HG03571 (cell line): ENCODE results near the gene KANSL1.
"Not testable (repeated sequence)": the region's sequence is repeated elsewhere in the genome, so short reads cannot be mapped to it uniquely, and the experiment has no call there.

Experiments
- ATAC-seq: cut with Tn5 transposase; IDR thresholded peaks from one replicate; pipeline ENCODE4 v1.9.1; 2021; ENCODE audit not compliant: unreplicated experiment

Gene KANSL1

DNA sequence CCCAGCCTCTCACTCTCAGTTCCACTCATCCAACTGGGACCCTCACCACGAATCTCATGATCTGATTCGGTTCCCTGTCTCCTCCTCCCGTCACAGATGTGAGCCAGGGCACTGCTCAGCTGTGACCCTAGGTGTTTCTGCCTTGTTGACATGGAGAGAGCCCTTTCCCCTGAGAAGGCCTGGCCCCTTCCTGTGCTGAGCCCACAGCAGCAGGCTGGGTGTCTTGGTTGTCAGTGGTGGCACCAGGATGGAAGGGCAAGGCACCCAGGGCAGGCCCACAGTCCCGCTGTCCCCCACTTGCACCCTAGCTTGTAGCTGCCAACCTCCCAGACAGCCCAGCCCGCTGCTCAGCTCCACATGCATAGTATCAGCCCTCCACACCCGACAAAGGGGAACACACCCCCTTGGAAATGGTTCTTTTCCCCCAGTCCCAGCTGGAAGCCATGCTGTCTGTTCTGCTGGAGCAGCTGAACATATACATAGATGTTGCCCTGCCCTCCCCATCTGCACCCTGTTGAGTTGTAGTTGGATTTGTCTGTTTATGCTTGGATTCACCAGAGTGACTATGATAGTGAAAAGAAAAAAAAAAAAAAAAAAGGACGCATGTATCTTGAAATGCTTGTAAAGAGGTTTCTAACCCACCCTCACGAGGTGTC lies 167.6 kb downstream of the KANSL1 start:
- no peak for ATAC-seq

DNA sequence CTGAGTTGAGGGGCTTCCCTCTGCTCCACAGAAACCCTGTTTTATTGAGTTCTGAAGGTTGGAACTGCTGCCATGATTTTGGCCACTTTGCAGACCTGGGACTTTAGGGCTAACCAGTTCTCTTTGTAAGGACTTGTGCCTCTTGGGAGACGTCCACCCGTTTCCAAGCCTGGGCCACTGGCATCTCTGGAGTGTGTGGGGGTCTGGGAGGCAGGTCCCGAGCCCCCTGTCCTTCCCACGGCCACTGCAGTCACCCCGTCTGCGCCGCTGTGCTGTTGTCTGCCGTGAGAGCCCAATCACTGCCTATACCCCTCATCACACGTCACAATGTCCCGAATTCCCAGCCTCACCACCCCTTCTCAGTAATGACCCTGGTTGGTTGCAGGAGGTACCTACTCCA lies 168.2 kb downstream of the KANSL1 start:
- no peak for ATAC-seq

DNA sequence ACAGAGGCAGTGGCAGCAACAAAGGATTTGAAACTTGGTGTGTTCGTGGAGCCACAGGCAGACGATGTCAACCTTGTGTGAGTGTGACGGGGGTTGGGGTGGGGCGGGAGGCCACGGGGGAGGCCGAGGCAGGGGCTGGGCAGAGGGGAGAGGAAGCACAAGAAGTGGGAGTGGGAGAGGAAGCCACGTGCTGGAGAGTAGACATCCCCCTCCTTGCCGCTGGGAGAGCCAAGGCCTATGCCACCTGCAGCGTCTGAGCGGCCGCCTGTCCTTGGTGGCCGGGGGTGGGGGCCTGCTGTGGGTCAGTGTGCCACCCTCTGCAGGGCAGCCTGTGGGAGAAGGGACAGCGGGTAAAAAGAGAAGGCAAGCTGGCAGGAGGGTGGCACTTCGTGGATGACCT lies 168.6 kb downstream of the KANSL1 start:
- ATAC-seq, result no peak

DNA sequence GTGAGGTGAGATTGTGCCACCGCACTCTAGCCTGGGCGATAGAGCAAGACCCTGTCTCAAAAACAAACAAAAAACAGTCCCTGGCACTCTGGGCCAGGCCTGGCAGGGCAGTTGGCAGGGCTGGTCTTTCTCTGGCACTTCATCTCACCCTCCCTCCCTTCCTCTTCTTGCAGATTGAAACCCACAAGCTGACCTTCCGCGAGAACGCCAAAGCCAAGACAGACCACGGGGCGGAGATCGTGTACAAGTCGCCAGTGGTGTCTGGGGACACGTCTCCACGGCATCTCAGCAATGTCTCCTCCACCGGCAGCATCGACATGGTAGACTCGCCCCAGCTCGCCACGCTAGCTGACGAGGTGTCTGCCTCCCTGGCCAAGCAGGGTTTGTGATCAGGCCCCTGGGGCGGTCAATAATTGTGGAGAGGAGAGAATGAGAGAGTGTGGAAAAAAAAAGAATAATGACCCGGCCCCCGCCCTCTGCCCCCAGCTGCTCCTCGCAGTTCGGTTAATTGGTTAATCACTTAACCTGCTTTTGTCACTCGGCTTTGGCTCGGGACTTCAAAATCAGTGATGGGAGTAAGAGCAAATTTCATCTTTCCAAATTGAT lies 169.3 kb downstream of the KANSL1 start:
- no peak for ATAC-seq

DNA sequence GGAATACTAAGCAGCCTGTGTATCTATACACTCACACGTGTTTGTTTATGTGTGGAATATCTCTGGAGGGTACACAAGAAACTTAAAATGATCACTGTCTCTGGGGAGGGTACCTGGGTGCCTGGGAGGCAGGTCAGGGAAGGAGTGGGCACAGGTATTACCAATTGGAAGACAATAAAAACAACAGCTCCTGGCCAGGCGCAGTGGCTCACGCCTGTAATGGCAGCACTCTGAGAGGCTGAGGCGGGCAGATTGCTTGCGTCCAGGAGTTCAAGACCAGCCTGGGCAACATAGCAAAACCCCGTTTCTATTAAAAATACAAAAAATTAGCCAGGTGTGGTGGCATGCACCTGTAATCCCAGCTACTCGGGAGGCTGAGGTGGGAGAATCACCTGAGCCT lies 169.9 kb downstream of the KANSL1 start:
- not testable (repeated sequence) for ATAC-seq

DNA sequence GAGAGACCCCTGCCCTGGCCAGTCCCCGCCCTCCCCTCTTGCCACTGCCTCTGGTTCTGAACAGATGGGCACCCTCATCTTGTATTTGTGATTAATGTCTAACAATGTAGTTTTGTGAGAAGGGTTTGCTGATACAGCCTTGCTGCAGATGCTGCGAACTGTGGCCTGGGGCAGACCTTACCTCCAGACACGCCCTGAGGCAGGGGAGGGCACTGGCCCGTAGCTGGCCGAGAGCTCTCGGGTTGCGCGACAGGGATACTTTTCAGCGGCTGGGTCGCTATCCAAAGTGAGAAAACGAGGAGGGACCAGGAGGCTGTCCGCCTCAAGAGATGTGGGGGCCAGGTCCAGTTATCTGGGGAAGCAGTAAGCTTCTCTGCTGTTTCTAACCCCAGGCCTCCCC lies 172.2 kb downstream of the KANSL1 start:
- ATAC-seq, result no peak

DNA sequence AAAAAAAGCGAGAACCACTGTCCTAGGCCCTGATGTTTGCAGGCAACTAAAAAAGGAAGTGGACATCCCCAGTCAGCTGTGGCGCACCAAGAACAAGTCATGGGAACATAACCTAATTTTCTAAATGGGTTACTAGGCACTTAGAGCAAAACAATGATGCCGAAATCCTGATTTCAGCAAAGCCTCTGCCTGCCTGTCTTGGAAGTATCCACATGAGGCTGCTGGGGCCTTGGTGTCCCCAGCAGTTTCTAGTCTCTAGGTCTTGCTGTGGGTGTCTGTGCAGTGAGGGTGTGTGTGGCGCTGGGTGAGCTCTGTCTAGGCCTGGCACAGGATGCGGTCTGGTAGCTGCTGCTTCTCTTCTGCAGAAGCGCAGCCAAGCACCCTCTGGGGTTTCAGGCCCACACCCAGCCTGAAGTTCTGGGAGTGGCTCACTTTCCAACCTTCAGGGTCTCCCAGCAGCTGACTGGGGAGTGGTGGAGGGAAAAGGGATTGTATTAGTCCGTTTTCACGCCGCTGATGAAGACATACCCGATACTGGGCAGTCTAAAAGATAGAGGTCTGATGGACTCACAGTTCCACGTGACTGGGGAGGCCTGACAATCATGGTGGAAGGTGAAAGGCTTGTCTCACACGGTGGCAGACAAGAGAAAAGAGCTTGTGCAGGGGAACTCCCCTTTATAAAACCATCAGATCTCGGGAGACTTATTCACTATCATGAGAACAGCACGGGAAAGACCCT lies 173.0 kb downstream of the KANSL1 start:
- ATAC-seq, result no peak

DNA sequence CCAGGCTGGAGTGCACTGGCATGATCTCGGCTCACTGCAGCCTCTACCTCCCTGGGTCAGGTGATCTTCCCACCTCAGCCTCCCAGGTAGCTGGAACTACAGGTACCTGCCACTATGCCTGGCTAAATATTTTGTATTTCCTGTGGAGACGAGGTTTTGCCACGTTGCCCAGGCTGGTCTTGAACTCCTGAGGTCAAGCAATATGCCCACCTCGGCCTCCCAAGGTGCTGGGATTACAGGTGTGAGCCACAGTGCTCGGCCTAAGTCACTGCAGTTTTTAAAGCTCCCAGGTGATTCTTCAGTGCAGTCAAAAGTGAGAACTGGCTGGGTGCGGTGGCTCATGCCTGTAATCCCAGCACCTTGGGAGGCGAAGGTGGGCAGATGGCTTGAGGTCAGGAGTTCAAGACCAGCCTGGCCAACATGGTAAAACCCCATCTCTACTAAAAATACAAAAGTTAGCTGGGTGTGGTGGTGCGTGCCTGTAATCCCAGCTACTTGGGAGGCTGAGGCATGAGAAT lies 173.8 kb downstream of the KANSL1 start:
- not testable (repeated sequence) for ATAC-seq

DNA sequence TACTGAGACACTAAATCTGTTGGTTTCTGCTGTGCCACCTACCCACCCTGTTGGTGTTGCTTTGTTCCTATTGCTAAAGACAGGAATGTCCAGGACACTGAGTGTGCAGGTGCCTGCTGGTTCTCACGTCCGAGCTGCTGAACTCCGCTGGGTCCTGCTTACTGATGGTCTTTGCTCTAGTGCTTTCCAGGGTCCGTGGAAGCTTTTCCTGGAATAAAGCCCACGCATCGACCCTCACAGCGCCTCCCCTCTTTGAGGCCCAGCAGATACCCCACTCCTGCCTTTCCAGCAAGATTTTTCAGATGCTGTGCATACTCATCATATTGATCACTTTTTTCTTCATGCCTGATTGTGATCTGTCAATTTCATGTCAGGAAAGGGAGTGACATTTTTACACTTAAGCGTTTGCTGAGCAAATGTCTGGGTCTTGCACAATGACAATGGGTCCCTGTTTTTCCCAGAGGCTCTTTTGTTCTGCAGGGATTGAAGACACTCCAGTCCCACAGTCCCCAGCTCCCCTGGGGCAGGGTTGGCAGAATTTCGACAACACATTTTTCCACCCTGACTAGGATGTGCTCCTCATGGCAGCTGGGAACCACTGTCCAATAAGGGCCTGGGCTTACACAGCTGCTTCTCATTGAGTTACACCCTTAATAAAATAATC lies 179.6 kb downstream of the KANSL1 start:
- no peak for ATAC-seq

DNA sequence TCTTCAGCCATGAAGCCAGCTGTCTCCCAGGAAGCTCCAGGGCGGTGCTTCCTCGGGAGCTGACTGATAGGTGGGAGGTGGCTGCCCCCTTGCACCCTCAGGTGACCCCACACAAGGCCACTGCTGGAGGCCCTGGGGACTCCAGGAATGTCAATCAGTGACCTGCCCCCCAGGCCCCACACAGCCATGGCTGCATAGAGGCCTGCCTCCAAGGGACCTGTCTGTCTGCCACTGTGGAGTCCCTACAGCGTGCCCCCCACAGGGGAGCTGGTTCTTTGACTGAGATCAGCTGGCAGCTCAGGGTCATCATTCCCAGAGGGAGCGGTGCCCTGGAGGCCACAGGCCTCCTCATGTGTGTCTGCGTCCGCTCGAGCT lies 180.1 kb downstream of the KANSL1 start:
- no peak for ATAC-seq

DNA sequence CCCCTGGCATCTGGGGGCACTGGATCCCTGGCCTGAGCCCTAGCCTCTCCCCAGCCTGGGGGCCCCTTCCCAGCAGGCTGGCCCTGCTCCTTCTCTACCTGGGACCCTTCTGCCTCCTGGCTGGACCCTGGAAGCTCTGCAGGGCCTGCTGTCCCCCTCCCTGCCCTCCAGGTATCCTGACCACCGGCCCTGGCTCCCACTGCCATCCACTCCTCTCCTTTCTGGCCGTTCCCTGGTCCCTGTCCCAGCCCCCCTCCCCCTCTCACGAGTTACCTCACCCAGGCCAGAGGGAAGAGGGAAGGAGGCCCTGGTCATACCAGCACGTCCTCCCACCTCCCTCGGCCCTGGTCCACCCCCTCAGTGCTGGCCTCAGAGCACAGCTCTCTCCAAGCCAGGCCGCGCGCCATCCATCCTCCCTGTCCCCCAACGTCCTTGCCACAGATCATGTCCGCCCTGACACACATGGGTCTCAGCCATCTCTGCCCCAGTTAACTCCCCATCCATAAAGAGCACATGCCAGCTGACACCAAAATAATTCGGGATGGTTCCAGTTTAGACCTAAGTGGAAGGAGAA lies 180.6 kb downstream of the KANSL1 start:
- ATAC-seq, result no peak

DNA sequence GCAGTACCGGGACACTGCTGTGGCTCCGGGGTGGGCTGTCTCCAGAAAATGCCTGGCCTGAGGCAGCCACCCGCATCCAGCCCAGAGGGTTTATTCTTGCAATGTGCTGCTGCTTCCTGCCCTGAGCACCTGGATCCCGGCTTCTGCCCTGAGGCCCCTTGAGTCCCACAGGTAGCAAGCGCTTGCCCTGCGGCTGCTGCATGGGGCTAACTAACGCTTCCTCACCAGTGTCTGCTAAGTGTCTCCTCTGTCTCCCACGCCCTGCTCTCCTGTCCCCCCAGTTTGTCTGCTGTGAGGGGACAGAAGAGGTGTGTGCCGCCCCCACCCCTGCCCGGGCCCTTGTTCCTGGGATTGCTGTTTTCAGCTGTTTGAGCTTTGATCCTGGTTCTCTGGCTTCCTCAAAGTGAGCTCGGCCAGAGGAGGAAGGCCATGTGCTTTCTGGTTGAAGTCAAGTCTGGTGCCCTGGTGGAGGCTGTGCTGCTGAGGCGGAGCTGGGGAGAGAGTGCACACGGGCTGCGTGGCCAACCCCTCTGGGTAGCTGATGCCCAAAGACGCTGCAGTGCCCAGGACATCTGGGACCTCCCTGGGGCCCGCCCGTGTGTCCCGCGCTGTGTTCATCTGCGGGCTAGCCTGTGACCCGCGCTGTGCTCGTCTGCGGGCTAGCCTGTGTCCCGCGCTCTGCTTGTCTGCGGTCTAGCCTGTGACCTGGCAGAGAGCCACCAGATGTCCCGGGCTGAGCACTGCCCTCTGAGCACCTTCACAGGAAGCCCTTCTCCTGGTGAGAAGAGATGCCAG lies 181.3 kb downstream of the KANSL1 start:
- ATAC-seq, result no peak

DNA sequence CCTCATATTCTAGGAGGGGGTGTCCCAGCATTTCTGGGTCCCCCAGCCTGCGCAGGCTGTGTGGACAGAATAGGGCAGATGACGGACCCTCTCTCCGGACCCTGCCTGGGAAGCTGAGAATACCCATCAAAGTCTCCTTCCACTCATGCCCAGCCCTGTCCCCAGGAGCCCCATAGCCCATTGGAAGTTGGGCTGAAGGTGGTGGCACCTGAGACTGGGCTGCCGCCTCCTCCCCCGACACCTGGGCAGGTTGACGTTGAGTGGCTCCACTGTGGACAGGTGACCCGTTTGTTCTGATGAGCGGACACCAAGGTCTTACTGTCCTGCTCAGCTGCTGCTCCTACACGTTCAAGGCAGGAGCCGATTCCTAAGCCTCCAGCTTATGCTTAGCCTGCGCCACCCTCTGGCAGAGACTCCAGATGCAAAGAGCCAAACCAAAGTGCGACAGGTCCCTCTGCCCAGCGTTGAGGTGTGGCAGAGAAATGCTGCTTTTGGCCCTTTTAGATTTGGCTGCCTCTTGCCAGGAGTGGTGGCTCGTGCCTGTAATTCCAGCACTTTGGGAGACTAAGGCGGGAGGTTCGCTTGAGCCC lies 182.5 kb downstream of the KANSL1 start:
- no peak for ATAC-seq

DNA sequence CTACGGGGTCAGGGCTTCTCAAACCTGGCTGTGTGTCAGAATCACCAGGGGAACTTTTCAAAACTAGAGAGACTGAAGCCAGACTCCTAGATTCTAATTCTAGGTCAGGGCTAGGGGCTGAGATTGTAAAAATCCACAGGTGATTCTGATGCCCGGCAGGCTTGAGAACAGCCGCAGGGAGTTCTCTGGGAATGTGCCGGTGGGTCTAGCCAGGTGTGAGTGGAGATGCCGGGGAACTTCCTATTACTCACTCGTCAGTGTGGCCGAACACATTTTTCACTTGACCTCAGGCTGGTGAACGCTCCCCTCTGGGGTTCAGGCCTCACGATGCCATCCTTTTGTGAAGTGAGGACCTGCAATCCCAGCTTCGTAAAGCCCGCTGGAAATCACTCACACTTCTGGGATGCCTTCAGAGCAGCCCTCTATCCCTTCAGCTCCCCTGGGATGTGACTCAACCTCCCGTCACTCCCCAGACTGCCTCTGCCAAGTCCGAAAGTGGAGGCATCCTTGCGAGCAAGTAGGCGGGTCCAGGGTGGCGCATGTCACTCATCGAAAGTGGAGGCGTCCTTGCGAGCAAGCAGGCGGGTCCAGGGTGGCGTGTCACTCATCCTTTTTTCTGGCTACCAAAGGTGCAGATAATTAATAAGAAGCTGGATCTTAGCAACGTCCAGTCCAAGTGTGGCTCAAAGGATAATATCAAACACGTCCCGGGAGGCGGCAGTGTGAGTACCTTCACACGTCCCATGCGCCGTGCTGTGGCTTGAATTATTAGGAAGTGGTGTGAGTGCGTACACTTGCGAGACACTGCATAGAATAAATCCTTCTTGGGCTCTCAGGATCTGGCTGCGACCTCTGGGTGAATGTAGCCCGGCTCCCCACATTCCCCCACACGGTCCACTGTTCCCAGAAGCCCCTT lies 183.3 kb downstream of the KANSL1 start:
- no peak for ATAC-seq

DNA sequence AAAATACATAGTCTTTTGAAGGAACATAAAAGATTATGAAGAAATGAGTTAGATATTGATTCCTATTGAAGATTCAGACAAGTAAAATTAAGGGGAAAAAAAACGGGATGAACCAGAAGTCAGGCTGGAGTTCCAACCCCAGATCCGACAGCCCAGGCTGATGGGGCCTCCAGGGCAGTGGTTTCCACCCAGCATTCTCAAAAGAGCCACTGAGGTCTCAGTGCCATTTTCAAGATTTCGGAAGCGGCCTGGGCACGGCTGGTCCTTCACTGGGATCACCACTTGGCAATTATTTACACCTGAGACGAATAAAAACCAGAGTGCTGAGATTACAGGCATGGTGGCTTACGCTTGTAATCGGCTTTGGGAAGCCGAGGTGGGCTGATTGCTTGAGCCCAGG lies 184.6 kb downstream of the KANSL1 start:
- no peak for ATAC-seq

DNA sequence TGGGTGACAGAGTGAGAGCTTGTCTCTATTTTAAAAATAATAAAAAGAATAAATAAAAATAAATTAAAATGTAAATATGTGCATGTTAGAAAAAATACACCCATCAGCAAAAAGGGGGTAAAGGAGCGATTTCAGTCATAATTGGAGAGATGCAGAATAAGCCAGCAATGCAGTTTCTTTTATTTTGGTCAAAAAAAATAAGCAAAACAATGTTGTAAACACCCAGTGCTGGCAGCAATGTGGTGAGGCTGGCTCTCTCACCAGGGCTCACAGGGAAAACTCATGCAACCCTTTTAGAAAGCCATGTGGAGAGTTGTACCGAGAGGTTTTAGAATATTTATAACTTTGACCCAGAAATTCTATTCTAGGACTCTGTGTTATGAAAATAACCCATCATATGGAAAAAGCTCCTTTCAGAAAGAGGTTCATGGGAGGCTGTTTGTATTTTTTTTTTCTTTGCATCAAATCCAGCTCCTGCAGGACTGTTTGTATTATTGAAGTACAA lies 185.7 kb downstream of the KANSL1 start:
- no peak for ATAC-seq

DNA sequence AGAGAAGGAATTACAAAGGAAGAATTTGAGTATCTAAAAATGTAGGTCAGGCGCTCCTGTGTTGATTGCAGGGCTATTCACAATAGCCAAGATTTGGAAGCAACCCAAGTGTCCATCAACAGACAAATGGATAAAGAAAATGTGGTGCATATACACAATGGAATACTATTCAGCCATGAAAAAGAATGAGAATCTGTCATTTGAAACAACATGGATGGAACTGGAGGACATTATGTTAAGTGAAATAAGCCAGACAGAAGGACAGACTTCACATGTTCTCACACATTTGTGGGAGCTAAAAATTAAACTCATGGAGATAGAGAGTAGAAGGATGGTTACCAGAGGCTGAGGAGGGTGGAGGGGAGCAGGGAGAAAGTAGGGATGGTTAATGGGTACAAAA lies 187.1 kb downstream of the KANSL1 start:
- ATAC-seq, result not testable (repeated sequence)

DNA sequence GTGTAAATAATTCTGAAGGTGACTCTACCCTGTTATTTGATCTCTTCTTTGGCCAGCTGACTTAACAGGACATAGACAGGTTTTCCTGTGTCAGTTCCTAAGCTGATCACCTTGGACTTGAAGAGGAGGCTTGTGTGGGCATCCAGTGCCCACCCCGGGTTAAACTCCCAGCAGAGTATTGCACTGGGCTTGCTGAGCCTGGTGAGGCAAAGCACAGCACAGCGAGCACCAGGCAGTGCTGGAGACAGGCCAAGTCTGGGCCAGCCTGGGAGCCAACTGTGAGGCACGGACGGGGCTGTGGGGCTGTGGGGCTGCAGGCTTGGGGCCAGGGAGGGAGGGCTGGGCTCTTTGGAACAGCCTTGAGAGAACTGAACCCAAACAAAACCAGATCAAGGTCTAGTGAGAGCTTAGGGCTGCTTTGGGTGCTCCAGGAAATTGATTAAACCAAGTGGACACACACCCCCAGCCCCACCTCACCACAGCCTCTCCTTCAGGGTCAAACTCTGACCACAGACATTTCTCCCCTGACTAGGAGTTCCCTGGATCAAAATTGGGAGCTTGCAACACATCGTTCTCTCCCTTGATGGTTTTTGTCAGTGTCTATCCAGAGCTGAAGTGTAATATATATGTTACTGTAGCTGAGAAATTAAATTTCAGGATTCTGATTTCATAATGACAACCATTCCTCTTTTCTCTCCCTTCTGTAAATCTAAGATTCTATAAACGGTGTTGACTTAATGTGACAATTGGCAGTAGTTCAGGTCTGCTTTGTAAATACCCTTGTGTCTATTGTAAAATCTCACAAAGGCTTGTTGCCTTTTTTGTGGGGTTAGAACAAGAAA lies 189.1 kb downstream of the KANSL1 start:
- no peak for ATAC-seq
